ENCODE results near the gene COL6A1.

COL6A1 gene

DNA sequence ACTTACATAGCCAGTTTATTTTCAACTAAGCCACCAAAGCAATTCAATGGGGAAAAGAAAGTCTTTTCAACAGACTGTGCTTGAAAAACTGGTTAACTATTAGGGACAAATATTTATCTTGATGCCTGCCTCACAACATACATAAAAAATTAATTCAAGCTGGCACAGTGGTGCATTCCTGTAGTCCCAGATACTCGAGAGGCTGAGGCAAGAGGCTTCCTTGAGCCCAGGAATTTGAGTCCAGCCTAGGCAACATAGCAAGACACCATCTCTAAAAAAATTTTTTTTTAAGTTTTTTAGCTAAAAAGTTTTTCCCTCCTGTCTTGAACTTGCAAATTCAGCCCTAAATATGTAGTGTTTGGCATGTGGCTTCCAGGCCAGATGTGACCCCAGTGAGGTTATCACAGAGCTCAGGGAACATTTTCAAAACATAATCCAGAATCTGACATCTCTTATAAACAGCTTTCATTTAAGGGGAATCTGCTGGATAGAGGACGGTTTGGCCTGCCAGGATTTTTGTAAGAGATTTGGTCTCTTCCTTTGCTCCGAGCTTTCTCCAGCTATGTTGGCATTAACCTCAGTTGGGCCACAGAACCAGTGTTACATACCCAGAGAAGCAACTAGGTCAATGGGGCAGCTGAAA, 46.4 kb downstream of the COL6A1 start:
- no peak overlapping the region for H3K27ac ChIP-seq
- TF ChIP-seq, protein P1, sequence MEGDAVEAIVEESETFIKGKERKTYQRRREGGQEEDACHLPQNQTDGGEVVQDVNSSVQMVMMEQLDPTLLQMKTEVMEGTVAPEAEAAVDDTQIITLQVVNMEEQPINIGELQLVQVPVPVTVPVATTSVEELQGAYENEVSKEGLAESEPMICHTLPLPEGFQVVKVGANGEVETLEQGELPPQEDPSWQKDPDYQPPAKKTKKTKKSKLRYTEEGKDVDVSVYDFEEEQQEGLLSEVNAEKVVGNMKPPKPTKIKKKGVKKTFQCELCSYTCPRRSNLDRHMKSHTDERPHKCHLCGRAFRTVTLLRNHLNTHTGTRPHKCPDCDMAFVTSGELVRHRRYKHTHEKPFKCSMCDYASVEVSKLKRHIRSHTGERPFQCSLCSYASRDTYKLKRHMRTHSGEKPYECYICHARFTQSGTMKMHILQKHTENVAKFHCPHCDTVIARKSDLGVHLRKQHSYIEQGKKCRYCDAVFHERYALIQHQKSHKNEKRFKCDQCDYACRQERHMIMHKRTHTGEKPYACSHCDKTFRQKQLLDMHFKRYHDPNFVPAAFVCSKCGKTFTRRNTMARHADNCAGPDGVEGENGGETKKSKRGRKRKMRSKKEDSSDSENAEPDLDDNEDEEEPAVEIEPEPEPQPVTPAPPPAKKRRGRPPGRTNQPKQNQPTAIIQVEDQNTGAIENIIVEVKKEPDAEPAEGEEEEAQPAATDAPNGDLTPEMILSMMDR (IDR thresholded peaks at IDR 0.05), result no peak
- TF ChIP-seq ZFX (IDR thresholded peaks at IDR 0.05; ENCODE audit: borderline replicate concordance), result no peak

DNA sequence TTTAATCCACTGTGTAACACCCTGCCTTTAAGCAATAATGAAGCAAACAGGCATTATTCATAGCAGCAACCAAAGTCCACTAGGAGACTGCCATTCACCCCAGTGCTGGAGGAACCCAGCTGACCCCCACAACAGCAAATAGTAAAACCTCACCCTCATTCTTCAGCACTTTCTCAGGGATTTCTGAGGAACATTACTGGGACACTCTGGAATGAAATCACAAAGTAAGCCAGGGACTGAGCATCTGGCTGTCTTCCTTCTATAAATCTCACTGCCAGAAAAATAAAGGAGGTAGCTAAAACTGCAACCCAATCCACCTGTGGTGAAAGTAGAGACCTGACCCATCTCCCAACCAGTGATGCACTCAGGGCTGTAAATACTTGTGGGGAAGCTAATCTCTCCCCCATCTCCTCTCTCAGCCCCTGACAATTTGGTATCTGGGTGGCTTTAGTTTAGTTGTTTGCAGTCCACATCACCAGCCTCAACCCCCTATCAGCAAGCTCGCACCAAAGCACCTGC, 47.1 kb downstream of the COL6A1 start:
- H3K27ac ChIP-seq, result no peak overlapping the region
- TF ChIP-seq, protein P1 (IDR thresholded peaks at IDR 0.05), result no peak
- TF ChIP-seq ZFX (IDR thresholded peaks at IDR 0.05; ENCODE audit: borderline replicate concordance), result no peak

DNA sequence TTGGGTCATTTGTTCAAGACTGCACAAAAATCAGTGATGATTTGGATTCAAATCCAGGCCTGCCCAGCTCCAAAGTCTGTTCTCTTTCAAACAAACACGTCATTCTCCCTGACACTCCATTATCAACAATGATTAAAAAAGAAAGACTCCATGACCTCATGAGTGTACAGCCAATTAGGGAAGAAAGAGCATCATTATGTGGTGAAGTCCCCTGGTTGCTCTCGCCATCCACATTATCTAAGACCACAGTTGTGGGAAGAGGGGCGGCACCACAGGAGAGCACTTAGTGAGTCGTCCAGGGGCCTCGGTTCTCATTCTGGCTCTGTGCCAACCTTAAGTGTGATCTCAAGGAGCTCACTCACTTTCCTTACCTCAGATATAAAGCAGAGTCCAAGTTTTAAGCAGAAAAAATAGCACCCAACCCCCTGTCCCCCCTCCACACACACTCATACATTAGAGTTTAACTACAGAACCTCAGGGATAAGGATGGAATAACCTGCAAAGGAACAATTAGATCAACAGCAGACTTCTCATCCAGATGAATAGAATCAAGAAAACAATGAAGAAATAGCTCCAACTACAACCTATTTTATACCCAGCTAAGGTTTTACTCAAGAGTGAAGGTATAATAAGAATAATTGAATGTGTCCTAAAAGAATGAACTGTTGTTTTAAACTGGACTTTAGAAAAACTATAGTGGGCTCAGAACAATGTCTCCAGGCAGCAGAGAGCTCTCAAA, 47.8 kb downstream of the COL6A1 start:
- H3K27ac ChIP-seq, result no peak overlapping the region
- TF ChIP-seq, protein P1 (IDR thresholded peaks at IDR 0.05), result no peak
- no peak for TF ChIP-seq ZFX (IDR thresholded peaks at IDR 0.05; ENCODE audit: borderline replicate concordance)

DNA sequence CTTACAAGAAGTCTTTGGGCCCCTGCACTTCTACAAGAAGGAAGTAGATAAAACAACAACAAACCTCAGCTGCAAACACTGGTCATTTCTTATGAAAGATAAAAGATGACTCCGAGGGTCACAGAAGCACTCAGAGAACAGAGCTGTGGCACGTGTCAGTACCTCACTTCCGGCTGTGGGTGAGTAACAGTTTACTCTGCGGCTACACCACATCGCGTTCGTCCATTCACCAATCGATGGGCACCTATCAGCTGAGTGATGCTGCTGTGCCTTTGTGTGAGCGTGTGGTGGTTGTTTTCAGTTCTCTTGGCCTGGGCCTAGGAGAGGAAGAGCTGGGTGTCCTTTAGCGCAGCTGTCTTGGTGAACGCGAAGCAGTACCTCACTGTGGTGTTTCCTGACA, 49.9 kb downstream of the COL6A1 start:
- no peak overlapping the region for H3K27ac ChIP-seq
- TF ChIP-seq, protein P1 (IDR thresholded peaks at IDR 0.05), result no peak
- TF ChIP-seq ZFX (IDR thresholded peaks at IDR 0.05; ENCODE audit: borderline replicate concordance), result no peak

DNA sequence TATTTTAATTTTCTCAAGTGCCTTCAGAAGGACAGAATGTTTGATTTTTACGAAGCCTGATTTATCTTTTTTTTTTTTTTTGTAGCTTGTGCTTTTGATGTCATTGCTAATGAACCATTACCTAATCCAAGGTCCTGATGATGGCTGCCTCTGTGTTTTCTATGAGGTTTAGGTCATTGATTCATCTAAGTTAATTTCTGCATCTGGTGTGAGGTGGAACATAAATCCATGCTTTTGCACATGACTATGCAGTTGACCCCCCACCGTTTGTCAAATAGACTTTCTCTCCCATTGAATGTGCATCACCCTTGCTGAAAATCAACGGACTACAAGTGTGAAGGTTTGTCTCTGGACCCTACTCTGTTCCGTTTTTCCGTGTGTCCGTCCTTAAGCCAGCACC, 50.5 kb downstream of the COL6A1 start:
- TF ChIP-seq ZFX (IDR thresholded peaks at IDR 0.05; ENCODE audit: borderline replicate concordance), result no peak
- TF ChIP-seq, protein P1 (IDR thresholded peaks at IDR 0.05), result no peak
- no peak overlapping the region for H3K27ac ChIP-seq

DNA sequence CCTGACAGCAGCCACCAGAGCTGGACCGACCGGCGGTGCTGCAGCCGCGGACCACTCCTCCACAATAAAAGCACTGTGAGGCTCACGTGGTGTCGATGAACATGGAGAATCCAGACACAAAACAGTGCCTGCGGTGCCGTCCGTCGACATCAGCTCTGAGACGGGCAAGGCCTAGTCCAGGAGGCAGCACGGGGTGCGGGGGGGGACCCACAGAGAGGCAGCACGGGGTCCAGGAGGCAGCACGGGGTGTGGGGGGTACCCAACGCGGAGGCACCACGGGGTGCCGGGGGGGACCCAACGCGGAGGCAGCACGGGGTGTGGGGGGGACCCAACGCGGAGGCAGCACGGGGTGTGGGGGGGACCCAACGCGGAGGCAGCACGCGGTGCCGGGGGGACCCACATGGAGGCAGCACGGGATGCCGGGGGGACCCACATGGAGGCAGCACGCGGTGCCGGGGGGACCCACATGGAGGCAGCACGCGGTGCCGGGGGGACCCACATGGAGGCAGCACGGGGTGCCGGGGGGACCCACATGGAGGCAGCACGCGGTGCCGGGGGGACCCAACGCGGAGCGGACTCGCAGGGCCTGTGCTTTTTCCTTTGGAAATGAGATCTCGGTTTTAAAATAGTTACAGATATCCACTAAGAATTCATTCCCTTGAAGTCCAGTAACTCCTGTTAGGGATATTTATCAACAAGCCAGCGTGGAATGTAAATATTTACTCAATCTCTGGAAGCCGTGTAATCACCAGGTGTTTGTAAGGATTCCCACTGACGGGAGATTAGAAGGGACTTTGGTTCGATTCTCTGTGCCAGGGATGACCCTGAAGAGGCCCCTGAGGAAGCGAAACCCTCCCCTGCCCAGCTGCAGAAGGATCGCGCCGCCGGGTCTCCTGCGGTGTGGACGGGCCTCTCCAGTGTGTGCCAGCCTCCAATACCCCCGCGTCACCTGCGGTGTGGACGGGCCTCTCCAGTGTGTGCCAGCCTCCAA, 52.1 kb downstream of the COL6A1 start:
- TF ChIP-seq, protein P1 (IDR thresholded peaks at IDR 0.05), result no peak
- TF ChIP-seq ZFX (IDR thresholded peaks at IDR 0.05; ENCODE audit: borderline replicate concordance), result no peak
- H3K27ac ChIP-seq, result no peak overlapping the region

All from 22Rv1 (cell line).